Mucosa of descending colon (tissue), 3 donors: Measurements from ENCODE around the gene SLC25A12. TPM values are rescaled to one million over a fixed set of nuclear protein-coding genes. Genes with fewer than 3 reads are reported as not detected.

Experiments
- ATAC-seq: fragments of 200-7000 bp; cut with Tn5 transposase; one replicate; pipeline ENCODE4 v1.9.1; 2020; ENCODE audit warnings: mild to moderate bottlenecking, moderate library complexity
- DNase-seq, 3 donors: peaks; one replicate each; pipeline ENCODE4 v3.0.0-alpha.2; 2020
- H3K36me3 ChIP-seq: fragments of 200-600 bp; one replicate; pipeline ENCODE4 v1.8.0; 2021; ENCODE audit warnings: low read depth, mild to moderate bottlenecking
- H3K4me1 ChIP-seq: fragments of 200-600 bp; one replicate; pipeline ENCODE4 v1.8.0; 2021; ENCODE audit warnings: low read depth, mild to moderate bottlenecking
- H3K4me3 ChIP-seq: fragments of 200-600 bp; one replicate; pipeline ENCODE4 v1.8.0; 2021; ENCODE audit warnings: mild to moderate bottlenecking
- H3K9me3 ChIP-seq: fragments of 200-600 bp; one replicate; pipeline ENCODE4 v1.8.0; 2021; ENCODE audit warnings: mild to moderate bottlenecking
- intact Hi-C, 2 donors: fragments of 100-400 bp; cut with DNase I in 1 of 2; cut with micrococcal nuclease in 1 of 2; formaldehyde crosslinking; loops; one replicate each; pipeline versions ENCODE4 v1.11.0 to v1.11.1; 2022; cut with DNase I, micrococcal nuclease
- total RNA-seq, 3 donors: library from RNA; stranded (reverse); fragmentation: NEBNext Ultra II Directional in 2 of 3; extraction: Animal tissue kit (Norgen Biotek cat#: 25700) in 2 of 3; gene quantifications; one replicate each; pipeline versions ENCODE4 v1.2.1 to v1.2.4, GENCODE V29; 2021 to 2023
- TF ChIP-seq, protein P1 (sequence below): fragments of 200-600 bp; IDR thresholded peaks from one replicate; pipeline ENCODE4 v1.8.0; 2022; ENCODE audit warnings: antibody characterized with exemption, mild to moderate bottlenecking
- donor health status: DM: no; HTN: no; CAD: no; lungs with moderate emphysema.
- donor health status: DM: no; HTN: no; CAD: no.
- donor health status: DM: no; HTN: yes; CAD: no.

Gene SLC25A12
- total RNA-seq, 3 donors from 2014 or later, result 19.9 to 44.2 (median 22.3) TPM

DNA sequence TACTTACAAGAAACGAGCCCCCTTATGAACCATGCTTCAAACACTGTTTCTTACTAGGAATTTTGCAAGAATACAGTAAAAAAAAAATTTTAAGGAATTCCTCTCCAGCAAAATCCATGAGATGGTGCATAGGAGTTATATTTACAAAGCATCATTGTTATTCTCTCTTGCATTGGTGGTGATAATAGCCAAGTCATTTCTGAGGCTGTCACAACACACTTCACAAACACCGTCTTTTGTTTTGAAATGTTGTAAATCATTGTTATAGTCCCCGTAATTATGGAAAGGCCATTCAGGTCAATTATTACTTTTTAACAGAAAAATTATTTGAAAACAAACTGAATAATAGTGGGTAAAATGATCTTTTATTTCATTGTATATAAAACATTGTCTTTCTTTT lies 146.7 kb downstream of the SLC25A12 start:
- Histone ChIP-seq H3K4me3 (no peak overlapping the region), H3K9me3 (no peaks in the 10 kb centered on the region), H3K4me1 (no peaks in the 10 kb centered on the region), H3K36me3 (no peaks in the 10 kb centered on the region)
- TF ChIP-seq, protein P1, sequence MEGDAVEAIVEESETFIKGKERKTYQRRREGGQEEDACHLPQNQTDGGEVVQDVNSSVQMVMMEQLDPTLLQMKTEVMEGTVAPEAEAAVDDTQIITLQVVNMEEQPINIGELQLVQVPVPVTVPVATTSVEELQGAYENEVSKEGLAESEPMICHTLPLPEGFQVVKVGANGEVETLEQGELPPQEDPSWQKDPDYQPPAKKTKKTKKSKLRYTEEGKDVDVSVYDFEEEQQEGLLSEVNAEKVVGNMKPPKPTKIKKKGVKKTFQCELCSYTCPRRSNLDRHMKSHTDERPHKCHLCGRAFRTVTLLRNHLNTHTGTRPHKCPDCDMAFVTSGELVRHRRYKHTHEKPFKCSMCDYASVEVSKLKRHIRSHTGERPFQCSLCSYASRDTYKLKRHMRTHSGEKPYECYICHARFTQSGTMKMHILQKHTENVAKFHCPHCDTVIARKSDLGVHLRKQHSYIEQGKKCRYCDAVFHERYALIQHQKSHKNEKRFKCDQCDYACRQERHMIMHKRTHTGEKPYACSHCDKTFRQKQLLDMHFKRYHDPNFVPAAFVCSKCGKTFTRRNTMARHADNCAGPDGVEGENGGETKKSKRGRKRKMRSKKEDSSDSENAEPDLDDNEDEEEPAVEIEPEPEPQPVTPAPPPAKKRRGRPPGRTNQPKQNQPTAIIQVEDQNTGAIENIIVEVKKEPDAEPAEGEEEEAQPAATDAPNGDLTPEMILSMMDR, result no peak
- DNase-seq (no peak), ATAC-seq (no peak)
- intact Hi-C loops, result no loop called here

DNA sequence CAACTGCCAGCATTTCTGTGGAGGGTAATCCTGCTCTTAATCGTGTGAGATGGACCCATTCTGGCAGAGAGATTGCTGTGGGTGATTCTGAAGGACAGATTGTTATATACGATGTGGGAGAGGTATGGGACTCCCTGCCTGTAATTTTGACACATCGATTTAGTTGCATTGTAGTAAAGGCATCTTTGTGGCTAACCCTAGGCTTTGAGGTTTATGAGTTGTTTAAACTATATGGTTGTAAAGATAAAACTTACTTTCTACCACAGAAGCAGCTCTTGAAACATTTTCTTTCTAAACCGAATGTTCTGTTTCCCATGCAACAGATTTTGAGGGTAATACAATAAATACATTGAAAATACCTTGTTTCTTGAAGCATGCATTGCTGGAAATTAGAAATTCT lies 148.2 kb downstream of the SLC25A12 start:
- intact Hi-C loops, result no loop called here
- H3K36me3 ChIP-seq, result no peaks in the 10 kb centered on the region
- H3K4me1 ChIP-seq, result no peaks in the 10 kb centered on the region
- no peaks in the 10 kb centered on the region for H3K9me3 ChIP-seq
- ATAC-seq (no peak), DNase-seq (no peak)
- no peak overlapping the region for H3K4me3 ChIP-seq
- TF ChIP-seq, protein P1, result no peak

DNA sequence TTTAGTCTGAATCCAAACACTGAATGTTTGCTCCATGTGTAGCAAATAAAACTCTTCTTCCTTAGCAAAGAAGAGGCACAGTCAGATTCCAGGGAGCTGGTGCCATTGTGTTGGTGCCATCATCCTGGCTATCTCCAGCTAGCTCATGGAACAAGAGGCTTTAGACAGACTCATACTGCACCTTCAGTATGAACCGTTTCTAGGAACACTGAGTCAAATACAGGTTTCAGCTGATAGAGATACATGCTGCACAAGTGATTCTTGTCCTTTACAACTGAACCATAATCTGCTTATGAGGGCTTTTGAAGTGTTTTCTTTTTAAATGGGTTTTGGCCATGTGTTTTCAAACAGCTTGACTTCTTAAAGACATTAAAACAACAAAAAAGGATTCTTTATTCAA lies 148.9 kb downstream of the SLC25A12 start:
- intact Hi-C loops, result no loop called here
- no peak for DNase-seq
- no peak for ATAC-seq
- no peaks in the 10 kb centered on the region for H3K4me1 ChIP-seq
- H3K9me3 ChIP-seq, result no peaks in the 10 kb centered on the region
- no peaks in the 10 kb centered on the region for H3K36me3 ChIP-seq
- H3K4me3 ChIP-seq, result no peak overlapping the region
- TF ChIP-seq, protein P1, result no peak

DNA sequence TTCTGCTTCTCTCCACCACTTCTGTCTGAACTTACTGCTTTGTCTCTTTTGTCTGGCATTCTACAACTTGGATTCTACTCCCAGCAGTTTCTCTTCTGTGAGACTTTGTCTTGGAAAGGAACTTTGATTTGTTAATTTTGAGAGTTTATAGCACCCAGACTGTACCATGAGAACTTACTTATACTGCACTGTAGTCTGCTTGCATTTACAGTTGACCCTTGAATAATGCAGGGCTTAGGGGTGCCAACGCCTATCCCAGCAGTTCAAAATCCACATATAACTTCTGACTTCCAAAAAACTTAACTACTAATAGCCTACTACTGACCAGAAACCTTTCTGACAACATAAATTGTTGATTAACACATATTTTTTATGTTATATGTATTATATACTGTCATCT lies 151.3 kb downstream of the SLC25A12 start:
- no peaks in the 10 kb centered on the region for H3K36me3 ChIP-seq
- H3K9me3 ChIP-seq, result no peaks in the 10 kb centered on the region
- intact Hi-C loops, result no loop called here
- no peak for DNase-seq
- no peak overlapping the region for H3K4me3 ChIP-seq
- no peak for ATAC-seq
- H3K4me1 ChIP-seq, result no peaks in the 10 kb centered on the region
- TF ChIP-seq, protein P1, result no peak

DNA sequence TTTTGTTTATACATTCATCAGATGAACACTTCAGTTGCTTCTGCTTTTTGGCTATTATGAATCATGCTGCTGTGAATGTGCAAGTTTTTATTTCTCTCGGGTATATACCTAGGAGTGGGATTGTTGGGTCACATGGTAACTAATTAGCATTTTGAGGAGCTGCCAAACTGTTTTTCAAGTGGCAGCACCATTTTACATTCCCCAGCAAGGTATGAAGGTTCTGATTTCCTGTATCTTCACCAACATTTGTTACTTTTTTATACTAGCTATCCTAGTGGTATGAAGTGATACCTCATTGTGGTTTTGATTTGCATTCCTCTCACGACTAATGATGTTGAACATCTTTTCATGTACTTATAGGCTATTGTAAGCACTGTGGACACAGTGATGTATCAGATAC lies 152.9 kb downstream of the SLC25A12 start:
- H3K4me1 ChIP-seq, result no peaks in the 10 kb centered on the region
- TF ChIP-seq, protein P1, result no peak
- DNase-seq, result no peak
- H3K9me3 ChIP-seq, result no peaks in the 10 kb centered on the region
- intact Hi-C loops, result no loop called here
- ATAC-seq, result no peak
- no peak overlapping the region for H3K4me3 ChIP-seq
- no peaks in the 10 kb centered on the region for H3K36me3 ChIP-seq
